GM12874 (cell line): ENCODE results near the gene PSMB9.

Experiments
- CTCF ChIP-seq: IDR thresholded peaks from 2 replicates; pipeline ENCODE4 v1.5.1; 2011; ENCODE audit warnings: low read depth, mild to moderate bottlenecking, control low read depth, low read length, moderate library complexity; ENCODE audit not compliant: insufficient read depth

Gene PSMB9

GRCh38 chr6:32842021-32842650, 11.9 kb upstream of the PSMB9 start:
- no peak for TF ChIP-seq CTCF

- no peak for TF ChIP-seq CTCF
Measured at GRCh38 chr6:32842690-32843089, 11.3 kb upstream of the PSMB9 start.

- TF ChIP-seq CTCF, result no peak
Measured at GRCh38 chr6:32843331-32843978, 10.5 kb upstream of the PSMB9 start.

- TF ChIP-seq CTCF, result no peak
Measured at GRCh38 chr6:32843979-32844838, 9.8 kb upstream of the PSMB9 start, which contains the start of gene PSMB8. Gene PSMB8, minus strand, starts transcription at chr6:32844047. Its CDS starts 51 bp downstream, at chr6:32843996.

- no peak for TF ChIP-seq CTCF
Measured at GRCh38 chr6:32844839-32845383, 9.1 kb upstream of the PSMB9 start.

GRCh38 chr6:32845384-32845884, 8.6 kb upstream of the PSMB9 start:
- TF ChIP-seq CTCF, result no peak

- no peak for TF ChIP-seq CTCF
Measured at GRCh38 chr6:32847004-32847403, 7.0 kb upstream of the PSMB9 start.
